Measurements from ENCODE around the gene CTAGE9.

Gene CTAGE9

GRCh38 chr6:131681585-131681984, 29.2 kb downstream of the CTAGE9 start:
- DNase-seq (ENCODE audit: low read depth): no peak
- in situ Hi-C loops (cut with HindIII; ENCODE audit: low sequenced_read_pairs): no loop called here
- TF ChIP-seq CTCF (IDR thresholded peaks at IDR 0.05; ENCODE audit: low read depth, low read length, missing control alignments): no peak
- H3K4me3 ChIP-seq (ENCODE audit: low read depth, low read length): no peak overlapping the region

- in situ Hi-C loops (cut with HindIII; ENCODE audit: low sequenced_read_pairs): no loop called here
- DNase-seq (ENCODE audit: low read depth): no peak
- no peak for TF ChIP-seq CTCF (IDR thresholded peaks at IDR 0.05; ENCODE audit: low read depth, low read length, missing control alignments)
- H3K4me3 ChIP-seq (ENCODE audit: low read depth, low read length): no peak overlapping the region
Measured at GRCh38 chr6:131680868-131681267, 29.9 kb downstream of the CTAGE9 start.

- DNase-seq (ENCODE audit: low read depth): no peak
- no peak for TF ChIP-seq CTCF (IDR thresholded peaks at IDR 0.05; ENCODE audit: low read depth, low read length, missing control alignments)
- no peak overlapping the region for H3K4me3 ChIP-seq (ENCODE audit: low read depth, low read length)
- in situ Hi-C loops (cut with HindIII; ENCODE audit: low sequenced_read_pairs): no loop called here
Measured at GRCh38 chr6:131678442-131678841, 32.4 kb downstream of the CTAGE9 start.

GRCh38 chr6:131673184-131673583, 37.6 kb downstream of the CTAGE9 start:
- H3K4me3 ChIP-seq (ENCODE audit: low read depth, low read length): no peak overlapping the region
- in situ Hi-C loops (cut with HindIII; ENCODE audit: low sequenced_read_pairs): no loop called here
- TF ChIP-seq CTCF (IDR thresholded peaks at IDR 0.05; ENCODE audit: low read depth, low read length, missing control alignments): no peak

GRCh38 chr6:131669891-131670290, 40.9 kb downstream of the CTAGE9 start:
- TF ChIP-seq CTCF (IDR thresholded peaks at IDR 0.05; ENCODE audit: low read depth, low read length, missing control alignments): no peak
- in situ Hi-C loops (cut with HindIII; ENCODE audit: low sequenced_read_pairs): no loop called here
- H3K4me3 ChIP-seq (ENCODE audit: low read depth, low read length): no peak overlapping the region
- no peak for DNase-seq (ENCODE audit: low read depth)

More at GRCh38 chr6:131673184-131673583, 37.6 kb downstream of the CTAGE9 start:
- DNase-seq (ENCODE audit: low read depth): no peak

GRCh38 chr6:131663578-131664165, 47.1 kb downstream of the CTAGE9 start:
- TF ChIP-seq CTCF (IDR thresholded peaks at IDR 0.05; ENCODE audit: low read depth, low read length, missing control alignments): no peak

More at GRCh38 chr6:131663578-131664165, 47.1 kb downstream of the CTAGE9 start:
- H3K4me3 ChIP-seq (ENCODE audit: low read depth, low read length): no peak overlapping the region
- DNase-seq (ENCODE audit: low read depth): no peak
- in situ Hi-C loops (cut with HindIII; ENCODE audit: low sequenced_read_pairs): no loop called here
